ENCODE data around the gene PARP11. TPM values are rescaled to one million over a fixed set of nuclear protein-coding genes. Genes with fewer than 3 reads are reported as not detected.

The PARP11 gene
- total RNA-seq, 2 experiments from 2014 or later, result 20.9 to 23.0 TPM

DNA sequence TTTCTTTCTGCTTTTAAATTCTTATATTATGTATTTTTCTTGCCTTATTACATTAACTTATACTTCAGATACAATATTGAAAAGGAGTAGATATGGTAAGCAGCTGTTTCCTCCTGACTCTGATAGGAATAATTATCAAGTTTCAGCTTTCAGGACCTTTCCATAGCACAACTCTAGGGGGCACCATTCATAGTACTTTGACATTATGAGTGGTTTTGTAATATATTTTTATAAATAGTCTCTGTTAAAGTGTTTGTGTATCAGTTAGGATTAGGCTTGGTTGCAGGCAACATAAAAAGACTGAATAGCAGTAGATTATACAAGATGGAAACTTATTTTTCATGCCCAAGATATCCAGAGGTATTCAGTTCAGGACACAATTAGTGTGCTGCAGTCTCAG, 27.9 kb upstream of the PARP11 start:
- ChIA-PET CTCF (interaction anchor here (0.9 kb wide), 1 partner anchor 9 kb away, joined by 3 read pairs; no protein-coding TSS in a partner anchor), POLR2A (no interaction called here)
- DNase-seq, result no peak
- ATAC-seq, result no peak
- H3K4me1 Mint-ChIP-seq, result peaks cover 65% of the 10 kb centered on the region
- no peaks in the 10 kb centered on the region for H3K36me3 Mint-ChIP-seq (ENCODE audit: low read depth)
- no peak overlapping the region for H3K4me3 Mint-ChIP-seq
- no peaks in the 10 kb centered on the region for H3K27me3 Mint-ChIP-seq
- H3K27ac Mint-ChIP-seq, result no peak overlapping the region
- intact Hi-C loops (cut with DNase I, micrococcal nuclease), result no loop called here
- H3K9me3 Mint-ChIP-seq (ENCODE audit: low read depth), result no peaks in the 10 kb centered on the region

DNA sequence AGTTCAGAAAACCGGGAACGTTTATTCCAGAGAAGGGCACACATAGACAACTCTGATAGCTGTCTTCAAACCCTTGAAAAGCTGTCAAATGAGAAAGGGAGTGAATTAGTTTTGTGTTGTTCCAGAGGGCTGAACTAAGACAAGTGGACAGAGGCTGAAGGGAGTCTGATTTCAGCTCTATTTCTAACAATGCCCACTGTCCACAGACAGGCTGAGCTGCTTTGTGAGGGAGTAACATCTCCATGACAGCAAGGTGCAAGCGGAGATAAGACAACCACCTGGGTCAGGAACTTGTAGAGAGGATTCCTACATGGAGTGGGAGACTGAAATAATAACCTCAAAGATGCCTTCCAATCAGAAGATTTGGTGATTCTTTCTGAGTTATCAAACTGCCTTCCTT, 25.6 kb upstream of the PARP11 start:
- H3K4me3 Mint-ChIP-seq, result no peak overlapping the region
- intact Hi-C loops (cut with DNase I, micrococcal nuclease), result no loop called here
- no peaks in the 10 kb centered on the region for H3K27me3 Mint-ChIP-seq

DNA sequence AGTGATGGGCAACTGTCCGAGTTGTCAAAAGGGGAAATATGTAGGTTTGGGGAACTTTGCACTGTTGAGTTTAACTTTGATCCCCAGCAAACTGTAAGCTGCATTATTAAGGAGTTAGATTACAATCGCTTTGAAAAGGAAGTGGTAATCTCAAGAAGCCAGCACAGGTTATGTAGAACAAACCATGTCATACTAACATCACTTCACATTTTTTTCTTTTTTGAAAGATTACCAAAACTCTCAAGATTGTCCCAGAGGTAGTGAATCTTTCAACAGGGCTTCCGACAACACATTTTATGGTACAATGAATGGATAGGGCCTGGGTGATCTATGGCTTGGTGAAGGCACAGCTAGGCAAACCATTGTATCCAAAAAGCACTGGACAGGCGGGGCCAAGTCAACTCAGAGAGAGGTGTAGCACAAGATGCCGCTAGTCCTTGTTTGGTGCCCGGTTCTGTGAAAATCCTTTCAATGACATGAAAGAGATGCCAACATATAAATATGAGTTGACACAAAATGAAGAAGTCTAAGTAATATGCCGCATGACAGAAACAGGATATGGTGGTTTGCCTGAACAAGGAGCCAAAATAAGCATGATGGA, 24.3 kb upstream of the PARP11 start:
- peak overlapping the region; percentile 81 for H3K27ac Mint-ChIP-seq
- POLR2A ChIA-PET, result no interaction called here
- peak; percentile 55 for ATAC-seq
- CTCF ChIA-PET, result interaction anchor here (0.7 to 5.4 kb wide), 6 partner anchors 9 to 627 kb away, joined by 3 to 35 read pairs (median 4); no protein-coding TSS in a partner anchor
- peaks cover 45% of the 10 kb centered on the region for H3K4me1 Mint-ChIP-seq
- no peaks in the 10 kb centered on the region for H3K9me3 Mint-ChIP-seq (ENCODE audit: low read depth)
- H3K36me3 Mint-ChIP-seq (ENCODE audit: low read depth), result no peaks in the 10 kb centered on the region
- intact Hi-C loops (cut with DNase I, micrococcal nuclease), result no loop called here
- H3K4me3 Mint-ChIP-seq, result peak overlapping the region; percentile 13
- DNase-seq, result peak; percentile 30
- no peaks in the 10 kb centered on the region for H3K27me3 Mint-ChIP-seq

More for the DNA sequence above, 25.6 kb upstream of the PARP11 start:
- Mint-ChIP-seq H3K4me1 (peaks cover 51% of the 10 kb centered on the region), H3K36me3 (ENCODE audit: low read depth) (no peaks in the 10 kb centered on the region), H3K9me3 (ENCODE audit: low read depth) (no peaks in the 10 kb centered on the region), H3K27ac (peak overlapping the region; percentile 52)
- ChIA-PET CTCF (interaction anchor here (1.2 to 5.4 kb wide), 4 partner anchors 9 to 36 kb away, joined by 3 to 35 read pairs (median 4); no protein-coding TSS in a partner anchor), POLR2A (no interaction called here)
- ATAC-seq (no peak), DNase-seq (no peak)

DNA sequence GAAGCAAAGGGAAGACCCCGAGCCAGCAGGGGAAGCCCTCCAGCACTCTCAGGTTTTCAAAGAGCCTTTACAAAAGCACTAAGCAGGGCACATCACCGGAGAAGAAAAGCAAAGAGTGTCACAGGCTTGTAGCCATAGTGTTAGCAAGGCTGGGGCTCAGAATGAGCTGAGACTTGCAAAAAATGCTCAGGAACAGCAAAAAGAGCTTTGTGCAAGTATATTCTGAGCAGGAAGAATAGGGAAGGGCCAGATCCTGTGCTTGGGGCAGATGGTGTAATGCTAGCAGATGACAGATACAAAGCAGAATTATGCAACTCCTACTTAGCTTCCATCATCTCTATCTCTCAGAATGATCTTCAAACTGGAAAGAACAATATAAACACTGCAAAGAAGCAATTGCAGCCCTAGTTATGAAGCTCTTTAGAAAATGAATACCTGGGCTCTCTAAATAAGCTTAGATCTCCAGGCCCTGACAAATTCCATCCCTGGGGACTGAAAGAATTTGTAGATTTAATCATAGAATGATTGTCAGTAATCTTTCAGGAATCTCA, 23.7 kb upstream of the PARP11 start:
- no peaks in the 10 kb centered on the region for H3K27me3 Mint-ChIP-seq
- H3K9me3 Mint-ChIP-seq (ENCODE audit: low read depth), result no peaks in the 10 kb centered on the region
- ATAC-seq (peak; percentile 24), DNase-seq (no peak)
- peaks cover 45% of the 10 kb centered on the region for H3K4me1 Mint-ChIP-seq
- H3K36me3 Mint-ChIP-seq (ENCODE audit: low read depth), result no peaks in the 10 kb centered on the region
- POLR2A ChIA-PET, result interaction anchor here (0.5 kb wide), 1 partner anchor 11 kb away, joined by 3 read pairs; no protein-coding TSS in a partner anchor
- CTCF ChIA-PET, result interaction anchor here (0.7 to 5.4 kb wide), 5 partner anchors 9 to 628 kb away, joined by 3 to 35 read pairs (median 4); no protein-coding TSS in a partner anchor
- intact Hi-C loops (cut with DNase I, micrococcal nuclease), result no loop called here
- peak overlapping the region; percentile 13 for H3K4me3 Mint-ChIP-seq
- peak overlapping the region; percentile 81 for H3K27ac Mint-ChIP-seq

DNA sequence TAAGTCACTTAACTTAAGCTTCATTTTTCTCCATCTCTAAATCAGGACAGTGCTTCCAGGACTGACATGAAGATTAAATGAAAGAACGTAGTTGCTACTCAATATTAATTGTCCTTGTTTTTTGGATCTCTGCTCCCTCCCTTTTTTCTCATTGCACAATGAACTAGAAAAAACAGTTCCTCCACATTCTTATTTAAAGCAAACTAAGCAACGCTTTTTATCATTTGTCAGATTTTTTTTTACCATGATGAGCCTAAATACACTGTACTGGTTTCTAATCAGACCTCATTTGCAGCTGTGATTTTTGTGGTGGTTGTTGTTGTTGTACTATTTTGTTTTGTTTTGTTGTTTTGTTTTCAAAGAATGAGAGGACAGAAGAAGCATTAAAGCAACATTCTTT, 23.2 kb upstream of the PARP11 start:
- intact Hi-C loops (cut with DNase I, micrococcal nuclease), result no loop called here
- DNase-seq (no peak), ATAC-seq (no peak)
- H3K9me3 Mint-ChIP-seq (ENCODE audit: low read depth), result no peaks in the 10 kb centered on the region
- no peak overlapping the region for H3K4me3 Mint-ChIP-seq
- peaks cover 44% of the 10 kb centered on the region for H3K4me1 Mint-ChIP-seq
- CTCF ChIA-PET, result interaction anchor here (0.8 to 5.4 kb wide), 4 partner anchors 10 to 37 kb away, joined by 3 to 35 read pairs (median 4); partner anchors contain the start of gene PARP11
- no peaks in the 10 kb centered on the region for H3K36me3 Mint-ChIP-seq (ENCODE audit: low read depth)
- POLR2A ChIA-PET, result interaction anchor here (0.5 kb wide), 1 partner anchor 11 kb away, joined by 3 read pairs; no protein-coding TSS in a partner anchor
- H3K27me3 Mint-ChIP-seq, result no peaks in the 10 kb centered on the region
- H3K27ac Mint-ChIP-seq, result peak overlapping the region; percentile 81

DNA sequence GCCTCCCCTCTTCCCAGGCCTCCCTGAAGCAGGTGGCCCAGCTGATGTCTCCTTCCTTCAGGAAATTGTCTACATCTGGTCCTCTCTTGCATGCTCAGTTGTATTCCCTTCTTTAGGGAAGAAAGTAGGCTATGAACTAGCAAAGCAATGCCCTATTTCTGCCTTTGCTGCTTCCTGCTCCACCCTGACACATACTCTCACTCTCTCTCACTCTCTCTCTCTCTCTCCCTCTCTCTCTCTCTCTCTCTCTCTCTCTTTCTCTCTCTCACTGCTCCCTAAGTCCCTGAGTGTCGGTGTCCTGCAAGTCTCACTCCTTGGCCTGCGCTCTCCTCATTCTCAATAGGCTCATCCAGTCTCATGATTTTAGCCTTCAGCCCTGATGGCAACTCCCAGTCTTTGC, 19.4 kb upstream of the PARP11 start:
- Mint-ChIP-seq H3K4me3 (no peak overlapping the region), H3K36me3 (ENCODE audit: low read depth) (no peaks in the 10 kb centered on the region)
- CTCF ChIA-PET, result interaction anchor here (0.6 to 0.8 kb wide), 3 partner anchors 70 to 213 kb away, joined by 3 read pairs; no protein-coding TSS in a partner anchor

DNA sequence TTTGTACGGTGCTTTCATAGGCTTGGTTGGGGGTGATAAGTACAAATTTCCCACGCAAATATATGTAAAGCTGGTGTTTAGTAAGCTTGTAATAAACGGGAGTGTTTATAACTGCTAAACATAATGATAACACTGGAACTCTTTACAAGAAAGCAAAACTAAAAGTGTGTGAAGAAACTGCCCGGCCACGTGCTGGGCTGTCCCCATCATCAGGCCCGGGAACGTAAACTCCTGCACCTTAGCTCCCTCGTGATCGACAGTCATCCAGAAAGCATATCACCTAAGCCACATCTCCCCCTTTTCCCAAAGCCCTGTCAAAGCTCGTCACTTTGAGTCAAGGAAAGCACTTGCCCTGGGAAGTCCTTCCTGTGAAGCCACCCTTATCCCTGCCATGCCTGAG, 18.0 kb upstream of the PARP11 start:
- Mint-ChIP-seq H3K4me1 (peaks cover 2% of the 10 kb centered on the region), H3K27me3 (no peaks in the 10 kb centered on the region), H3K36me3 (ENCODE audit: low read depth) (no peaks in the 10 kb centered on the region), H3K4me3 (no peak overlapping the region), H3K9me3 (ENCODE audit: low read depth) (no peaks in the 10 kb centered on the region), H3K27ac (no peak overlapping the region)
- CTCF ChIA-PET, result interaction anchor here (0.7 to 1.5 kb wide), 10 partner anchors 14 to 403 kb away, joined by 3 to 8 read pairs (median 3); no protein-coding TSS in a partner anchor
- POLR2A ChIA-PET, result no interaction called here
- ATAC-seq, result no peak
- intact Hi-C loops (cut with DNase I, micrococcal nuclease), result no loop called here
- no peak for DNase-seq

More for the DNA sequence above, 19.4 kb upstream of the PARP11 start:
- DNase-seq (no peak), ATAC-seq (no peak)
- peaks cover 16% of the 10 kb centered on the region for H3K4me1 Mint-ChIP-seq
- intact Hi-C loops (cut with DNase I, micrococcal nuclease), result no loop called here
- POLR2A ChIA-PET, result no interaction called here
- H3K9me3 Mint-ChIP-seq (ENCODE audit: low read depth), result no peaks in the 10 kb centered on the region
- no peak overlapping the region for H3K27ac Mint-ChIP-seq
- no peaks in the 10 kb centered on the region for H3K27me3 Mint-ChIP-seq

DNA sequence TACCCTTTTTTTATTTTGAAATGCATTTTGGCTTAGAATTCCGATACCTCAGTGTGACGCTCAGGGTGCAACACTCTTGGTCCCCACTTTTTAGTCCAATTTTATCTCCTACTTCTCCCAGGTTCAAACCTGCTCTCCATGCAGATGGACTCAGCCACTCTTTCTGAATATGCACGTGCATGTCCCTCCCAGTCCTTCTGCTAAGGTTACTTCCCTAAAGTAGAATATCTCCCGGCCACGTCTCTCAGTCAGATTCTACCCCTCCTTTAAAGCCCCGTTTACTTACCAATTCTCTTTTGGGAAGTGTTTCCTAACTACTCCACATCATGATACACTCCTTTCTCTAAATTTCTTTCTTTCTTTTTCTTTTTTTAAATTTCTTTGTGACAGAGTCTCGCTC, 15.5 kb upstream of the PARP11 start:
- intact Hi-C loops (cut with DNase I, micrococcal nuclease), result loop anchor here (5.0 kb wide), 2 partner anchors 229 to 639 kb away; no protein-coding TSS in a partner anchor
- ATAC-seq, result no peak
- ChIA-PET POLR2A (no interaction called here), CTCF (interaction anchor here (0.6 to 7.3 kb wide), 5 partner anchors 10 to 388 kb away, joined by 3 to 109 read pairs (median 4); partner anchors contain the start of gene CCND2)
- Mint-ChIP-seq H3K4me1 (peaks cover 7% of the 10 kb centered on the region), H3K36me3 (ENCODE audit: low read depth) (no peaks in the 10 kb centered on the region), H3K4me3 (no peak overlapping the region), H3K27ac (no peak overlapping the region), H3K27me3 (no peaks in the 10 kb centered on the region), H3K9me3 (ENCODE audit: low read depth) (no peaks in the 10 kb centered on the region)
- no peak for DNase-seq

DNA sequence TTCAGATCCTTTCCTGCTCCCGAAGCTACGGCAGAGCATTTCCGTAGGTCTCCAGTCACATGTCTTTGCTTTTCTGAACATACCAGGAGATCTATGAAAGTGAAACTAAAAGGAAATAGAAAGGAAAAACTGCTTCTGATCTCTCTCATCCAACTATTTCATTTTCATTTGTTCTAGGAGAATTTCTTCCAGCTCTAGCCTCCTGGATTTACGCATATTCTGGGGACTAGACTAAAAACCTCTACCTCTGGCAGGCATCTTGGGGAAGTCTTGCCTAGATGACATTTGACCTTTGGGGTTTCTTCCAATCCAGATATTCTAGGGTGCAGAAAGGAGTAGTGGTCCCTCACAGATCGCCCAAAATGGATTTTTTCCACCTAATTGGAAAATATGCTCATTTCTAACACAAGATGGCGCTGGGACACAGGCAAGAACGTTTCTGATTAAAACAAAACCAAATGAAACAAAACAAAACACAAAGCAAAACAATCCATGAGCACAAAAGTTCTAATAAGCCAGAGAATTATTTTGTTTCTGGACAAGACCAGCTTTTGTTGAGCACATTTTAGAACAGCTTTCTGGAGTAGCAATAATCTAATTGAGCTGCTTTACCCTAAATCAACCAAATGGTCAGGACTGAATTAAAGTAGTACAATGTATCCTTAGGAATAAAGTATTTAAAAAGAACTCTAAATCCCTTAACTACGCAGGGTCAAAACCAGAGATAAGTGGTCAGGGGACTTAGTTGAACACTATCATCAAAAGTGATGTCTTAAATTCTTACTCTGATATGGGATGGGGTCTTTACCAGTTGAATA, 12.3 kb upstream of the PARP11 start:
- ATAC-seq (peak; percentile 27), DNase-seq (peak; percentile 47)
- H3K4me1 Mint-ChIP-seq, result peaks cover 7% of the 10 kb centered on the region
- H3K27ac Mint-ChIP-seq, result peak overlapping the region; percentile 58
- no peaks in the 10 kb centered on the region for H3K36me3 Mint-ChIP-seq (ENCODE audit: low read depth)
- ChIA-PET CTCF (interaction anchor here (0.6 to 7.3 kb wide), 63 partner anchors 9 to 718 kb away, joined by 3 to 109 read pairs (median 4); partner anchors contain the start of genes CCND2 and PARP11), POLR2A (interaction anchor here (3.1 kb wide), 1 partner anchor 391 kb away, joined by 12 read pairs; no protein-coding TSS in a partner anchor)
- H3K9me3 Mint-ChIP-seq (ENCODE audit: low read depth), result no peaks in the 10 kb centered on the region
- intact Hi-C loops (cut with DNase I, micrococcal nuclease), result loop anchor here (1.0 to 5.0 kb wide), 7 partner anchors 77 to 642 kb away; no protein-coding TSS in a partner anchor
- no peak overlapping the region for H3K4me3 Mint-ChIP-seq
- no peaks in the 10 kb centered on the region for H3K27me3 Mint-ChIP-seq

DNA sequence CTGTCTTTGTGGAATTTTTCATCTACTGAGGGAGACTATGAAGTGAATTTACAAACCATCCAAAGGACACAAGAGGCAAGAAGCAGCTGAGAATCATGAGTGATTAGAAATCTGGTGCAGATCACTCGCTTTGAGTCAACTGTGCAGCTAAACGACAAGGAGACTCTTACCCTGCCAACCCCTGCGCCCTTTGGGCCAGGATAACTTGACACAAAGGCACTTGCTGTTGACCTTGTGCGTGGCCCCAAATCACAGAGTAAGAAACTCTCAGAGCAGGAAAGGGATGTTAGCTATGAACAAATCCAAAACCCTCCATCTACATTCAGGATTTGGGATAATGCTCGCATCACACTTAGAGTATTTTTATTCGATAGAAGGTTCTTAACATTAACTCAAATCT, 11.5 kb upstream of the PARP11 start:
- Mint-ChIP-seq H3K36me3 (ENCODE audit: low read depth) (no peaks in the 10 kb centered on the region), H3K4me1 (peaks cover 11% of the 10 kb centered on the region), H3K27me3 (no peaks in the 10 kb centered on the region), H3K4me3 (no peak overlapping the region), H3K9me3 (ENCODE audit: low read depth) (no peaks in the 10 kb centered on the region), H3K27ac (no peak overlapping the region)
- intact Hi-C loops (cut with DNase I, micrococcal nuclease), result loop anchor here (1.0 to 5.0 kb wide), 7 partner anchors 78 to 643 kb away; no protein-coding TSS in a partner anchor
- ATAC-seq (no peak), DNase-seq (no peak)
- CTCF ChIA-PET, result interaction anchor here (0.6 to 7.3 kb wide), 37 partner anchors 9 to 873 kb away, joined by 3 to 109 read pairs (median 5); partner anchors contain the start of genes CCND2 and PARP11
- POLR2A ChIA-PET, result interaction anchor here (3.1 kb wide), 1 partner anchor 392 kb away, joined by 12 read pairs; no protein-coding TSS in a partner anchor
